NCI-H2029 (cell line): ENCODE data around the gene EFCAB11.

Source experiments
- DNase-seq: peaks from one replicate; lab custom pipeline; 2025; lab: John Stamatoyannopoulos, UW

Gene EFCAB11

GRCh38 chr14:89957376-89957775, 2.8 kb upstream of the EFCAB11 start:
- DNase-seq, result no peak

GRCh38 chr14:89956661-89957009, 2.1 kb upstream of the EFCAB11 start:
- DNase-seq, result no peak

- DNase-seq, result peak; percentile 73
Observed at GRCh38 chr14:89955745-89956660, 1.5 kb upstream of the EFCAB11 start, which contains the start of gene TDP1. TDP1 (plus strand) TSS chr14:89955927; CDS start chr14:89963115, 7,188 bp downstream.

GRCh38 chr14:89955022-89955744, 653 bp upstream of the EFCAB11 start:
- no peak for DNase-seq

GRCh38 chr14:89953602-89954001, 928 bp downstream of the EFCAB11 start:
- DNase-seq, result no peak

- DNase-seq, result no peak
Observed at GRCh38 chr14:89952576-89952975, 2.0 kb downstream of the EFCAB11 start.

DNA sequence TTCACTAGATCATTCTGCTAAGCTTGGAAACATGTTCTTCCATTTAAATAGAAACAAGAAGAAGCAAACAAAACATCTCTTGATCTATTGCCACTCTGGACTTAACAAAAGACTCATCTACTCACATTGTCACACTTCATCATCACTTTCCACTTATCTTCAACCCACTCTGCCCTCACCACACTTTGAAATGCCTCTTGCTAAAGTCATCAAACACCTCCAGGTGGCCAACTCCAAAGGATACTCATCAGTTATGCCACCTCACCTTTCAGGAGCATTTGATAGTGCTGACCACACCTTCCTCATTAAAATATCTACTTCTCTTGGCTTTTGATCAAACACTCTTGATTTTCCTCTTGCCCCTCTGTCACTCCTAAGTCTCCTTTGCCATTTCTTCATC, 7.2 kb downstream of the EFCAB11 start:
- DNase-seq, result no peak

GRCh38 chr14:89941830-89942377, 12.6 kb downstream of the EFCAB11 start:
- no peak for DNase-seq

DNA sequence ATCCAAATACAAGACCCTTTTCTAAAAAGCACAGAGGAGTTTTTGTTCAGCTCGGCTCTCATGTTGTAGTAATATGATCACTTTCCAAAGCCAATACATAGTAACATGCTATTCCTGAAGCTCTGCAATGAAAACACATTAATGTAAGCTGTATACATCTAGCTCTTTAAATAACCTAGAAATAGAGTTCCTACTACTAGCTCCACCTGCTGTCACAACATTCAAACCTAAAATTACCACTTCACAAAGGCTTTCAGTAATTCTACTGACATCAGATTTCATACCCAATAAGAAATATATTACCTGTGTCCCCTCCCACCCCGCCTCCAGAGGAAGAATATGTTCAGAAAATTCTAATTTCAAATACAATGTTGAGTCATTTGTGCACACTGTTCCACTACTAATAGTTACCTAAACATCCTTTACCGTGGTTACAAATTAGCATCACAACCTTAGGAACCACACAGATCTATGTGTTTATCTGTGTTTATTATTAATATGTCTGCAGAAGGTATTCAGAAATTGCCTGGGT, 17.8 kb downstream of the EFCAB11 start:
- DNase-seq, result no peak

- no peak for DNase-seq
Observed at GRCh38 chr14:89933002-89933401, 21.5 kb downstream of the EFCAB11 start.

DNA sequence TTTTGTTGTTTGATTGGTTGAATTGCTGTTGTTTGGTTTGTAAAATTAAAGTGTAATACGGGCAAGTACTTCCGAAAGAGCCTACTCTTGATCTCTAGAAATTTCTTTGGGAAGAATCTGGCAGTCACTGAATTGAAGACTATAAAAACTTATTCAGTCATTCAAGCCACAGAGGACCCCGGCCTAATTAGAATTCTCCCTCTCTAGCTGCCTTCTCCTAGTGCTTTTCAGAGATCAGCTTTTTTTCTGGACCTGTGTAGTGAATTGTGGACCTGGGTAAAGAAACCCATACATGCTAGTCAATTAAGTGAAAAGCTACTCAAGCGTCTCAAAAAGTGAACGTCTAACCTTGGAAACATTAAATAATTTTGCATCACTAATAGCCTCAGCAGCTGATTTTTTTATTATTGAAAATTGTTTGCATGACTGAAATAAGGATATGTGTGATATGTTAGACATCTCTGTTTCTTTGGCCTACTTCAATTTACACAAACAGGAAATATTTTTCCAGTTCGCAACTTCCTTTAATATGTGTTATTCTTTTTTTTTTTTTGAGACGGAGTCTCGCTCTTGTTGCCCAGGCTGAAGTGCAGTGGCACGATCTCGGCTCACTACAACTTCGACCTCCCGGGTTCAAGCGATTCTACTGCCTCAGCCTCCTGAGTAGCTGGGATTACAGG, 27.2 kb downstream of the EFCAB11 start:
- DNase-seq, result no peak

DNA sequence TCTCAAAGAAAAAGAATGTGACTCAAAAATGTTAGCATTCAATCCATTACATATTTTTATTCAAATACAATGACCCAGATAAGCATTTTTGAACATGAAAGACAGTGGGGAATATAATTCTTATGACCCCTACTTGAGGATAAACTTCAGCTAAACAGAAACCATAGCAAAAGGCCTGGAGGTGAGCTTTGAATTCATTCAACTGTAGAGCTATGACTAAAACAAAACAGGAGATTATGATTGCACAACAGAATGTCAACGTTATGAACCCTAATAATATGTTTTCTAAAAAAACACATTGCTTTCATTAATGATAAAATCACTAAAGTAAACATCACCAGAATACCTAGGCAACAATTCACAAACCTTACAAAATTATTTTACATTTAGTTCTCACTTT, 27.8 kb downstream of the EFCAB11 start:
- DNase-seq, result no peak

DNA sequence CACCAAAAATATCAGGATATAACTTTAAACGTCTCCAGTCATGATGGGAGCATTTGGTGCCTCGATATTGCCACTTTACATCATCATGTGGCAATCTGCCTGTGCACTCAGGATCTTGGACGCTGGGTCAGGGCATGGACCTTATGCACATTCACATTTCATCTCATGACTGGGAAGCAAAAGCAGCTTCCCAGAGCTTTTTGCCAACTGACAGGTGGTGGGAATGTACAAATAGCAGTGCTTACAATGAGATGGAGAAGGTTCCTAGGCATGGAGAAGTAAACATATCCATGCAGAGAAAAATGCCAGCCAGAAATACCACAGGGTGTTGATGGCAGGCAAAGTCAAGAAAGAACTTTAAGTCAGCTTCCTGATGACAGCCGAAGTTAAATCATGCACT, 30.3 kb downstream of the EFCAB11 start:
- no peak for DNase-seq

GRCh38 chr14:89922031-89922907, 32.3 kb downstream of the EFCAB11 start:
- DNase-seq, result no peak

- no peak for DNase-seq
Observed at GRCh38 chr14:89921346-89921745, 33.2 kb downstream of the EFCAB11 start.

DNA sequence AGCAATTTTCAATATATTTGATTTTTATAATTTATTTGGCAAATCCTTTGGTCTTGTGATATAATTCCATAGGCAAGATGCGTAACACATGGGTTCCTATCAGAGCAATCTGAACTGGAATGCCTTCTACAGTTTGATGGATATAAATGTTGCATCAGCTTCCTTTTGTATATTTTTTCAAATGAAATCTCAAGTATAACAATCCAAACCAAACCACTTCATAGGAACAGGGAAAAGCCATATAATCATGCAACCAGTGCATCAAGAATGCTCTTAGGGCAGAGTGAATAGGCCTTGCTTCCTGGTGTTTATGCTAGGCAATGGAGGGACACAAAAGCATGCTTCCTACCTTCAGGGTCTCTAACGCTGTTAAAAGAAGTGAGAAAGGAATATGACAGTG, 34.5 kb downstream of the EFCAB11 start:
- no peak for DNase-seq

- no peak for DNase-seq
Observed at GRCh38 chr14:89918721-89919120, 35.8 kb downstream of the EFCAB11 start.

- peak; percentile 4 for DNase-seq
Observed at GRCh38 chr14:89915114-89915878, 39.2 kb downstream of the EFCAB11 start.

DNA sequence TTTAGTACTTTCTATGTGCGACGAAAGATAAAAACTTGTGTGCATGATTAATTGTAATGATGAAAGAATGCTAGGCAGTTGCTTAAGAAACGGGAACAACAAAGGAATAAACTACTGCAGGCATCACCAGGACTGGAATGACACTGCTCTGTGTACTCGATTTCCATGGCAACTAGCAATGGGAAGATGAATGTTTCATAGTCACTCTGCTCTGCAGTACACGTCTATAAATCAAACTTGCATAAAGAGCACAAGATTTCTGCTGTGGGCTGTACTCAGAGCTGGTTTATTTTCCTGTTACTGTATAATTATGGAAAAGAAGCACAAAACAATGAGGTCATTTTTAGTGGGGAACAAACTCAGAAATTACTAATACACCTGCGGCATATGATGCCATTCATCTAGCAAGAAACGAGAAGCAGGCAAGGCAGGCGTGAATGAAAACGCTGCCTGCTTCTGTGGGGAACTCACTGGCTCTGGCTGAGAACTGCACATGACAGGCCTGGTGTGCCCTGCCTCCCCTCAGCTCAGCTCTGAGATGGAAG, 41.8 kb downstream of the EFCAB11 start:
- no peak for DNase-seq

DNA sequence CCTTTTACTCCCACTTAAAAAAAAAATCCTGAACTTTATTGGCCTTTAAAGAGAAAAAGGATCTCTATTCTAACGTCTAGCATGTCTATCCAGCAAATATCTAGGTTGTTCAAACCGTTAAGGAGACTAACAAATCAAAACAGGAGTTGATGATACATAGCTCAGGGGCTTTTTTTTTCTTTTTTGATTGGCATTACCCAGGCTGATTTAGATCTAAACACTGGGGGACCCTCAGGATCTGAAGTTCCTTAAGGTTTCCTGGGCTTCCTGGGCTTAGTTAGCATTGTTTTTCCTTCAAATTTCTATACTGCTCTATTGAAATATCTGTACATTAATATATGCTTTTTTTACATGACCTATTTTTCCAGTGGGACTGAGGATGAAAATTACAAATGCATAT, 42.3 kb downstream of the EFCAB11 start:
- DNase-seq, result no peak
